Endothelial cell of umbilical vein (primary cell): Measurements from ENCODE around the gene MB21D2. TPM values are rescaled to one million over a fixed set of nuclear protein-coding genes. Genes with fewer than 3 reads are reported as not detected.

ENCODE experiments used
- BruUV-seq: library from RNA; stranded (reverse); fragments of 400-500 nt; replicated peaks from 2 replicates; lab custom pipeline; 2021; lab: Mats Ljungman, UMichigan
- CTCF ChIA-PET: fragments of 300-600, 350-600 bp; sonication (Branson Sonifier 250); formaldehyde crosslinking; loops from one replicate; lab custom pipeline; 2021; ENCODE audit warnings: antibody characterized with exemption, inconsistent platforms; lab: Charles Lee
- POLR2A ChIA-PET: fragments of 300-600, 350-600 bp; sonication (Branson Sonifier 250); formaldehyde crosslinking; loops from one replicate; lab custom pipeline; 2021; ENCODE audit warnings: antibody characterized with exemption, inconsistent platforms; lab: Charles Lee
- DNase-seq: peaks from one replicate; pipeline ENCODE4 v3.0.0-alpha.2; 2011; ENCODE audit warnings: low read depth, low spot score
- FAIRE-seq: peaks from 2 replicates; lab custom pipeline; 2011; peaks lifted over from hg19 to GRCh38; lab: Jason Lieb, UNC
- H2AFZ ChIP-seq: 2 replicates; pipeline ENCODE4 v1.6.0; 2012; ENCODE audit warnings: low read depth, low read length, control low read depth, inconsistent platforms
- H3K27ac ChIP-seq: 2 replicates; pipeline ENCODE4 v1.5.1; 2011; ENCODE audit warnings: low read depth, mild to moderate bottlenecking, control low read depth, low read length, moderate library complexity; ENCODE audit not compliant: insufficient read depth
- H3K27me3 ChIP-seq, 2 experiments: 2 replicates each; pipeline versions ENCODE4 v1.6.0 to v1.6.1; 2011; ENCODE audit warnings: low read length in 2 of 2, mixed read lengths in 1 of 2; ENCODE audit not compliant: control insufficient read depth in 2 of 2, insufficient read depth in 2 of 2
- H3K36me3 ChIP-seq, 2 experiments: 2 replicates in 1 of 2; 3 replicates in 1 of 2; pipeline ENCODE4 v1.5.1; 2011; ENCODE audit warnings: low read length in 2 of 2, mild to moderate bottlenecking in 1 of 2, moderate library complexity in 1 of 2; ENCODE audit not compliant: control insufficient read depth in 2 of 2, insufficient read depth in 2 of 2; ENCODE audit errors: extremely low read depth in 1 of 2
- H3K4me1 ChIP-seq: 3 replicates; pipeline ENCODE4 v1.5.1; 2011; ENCODE audit warnings: mild to moderate bottlenecking, low read length; ENCODE audit not compliant: control insufficient read depth, insufficient read depth; ENCODE audit errors: extremely low read depth
- H3K4me2 ChIP-seq: 2 replicates; pipeline ENCODE4 v1.6.1; 2011; ENCODE audit warnings: low read length, control low read depth, mixed read lengths; ENCODE audit not compliant: insufficient read depth
- H3K4me3 ChIP-seq, 3 experiments: fragments of 200-600 bp in 1 of 3; sonication (generic), shearing (Covaris generic) in 1 of 3; replicated peaks in 1 of 3; 2 replicates each; pipeline ENCODE4 v1.5.1; 2011 to 2016; ENCODE audit warnings: control low read depth in 3 of 3, low read length in 3 of 3, mild to moderate bottlenecking in 2 of 3, inconsistent platforms in 1 of 3, low read depth in 1 of 3, moderate library complexity in 1 of 3; ENCODE audit not compliant: insufficient read depth in 1 of 3
- H3K79me2 ChIP-seq: 2 replicates; pipeline ENCODE4 v1.6.0; 2012; ENCODE audit warnings: low read length, inconsistent platforms; ENCODE audit not compliant: control insufficient read depth, insufficient read depth
- H3K9ac ChIP-seq: replicated peaks from 2 replicates; pipeline ENCODE3; 2011; ENCODE audit warnings: low read length, control low read depth; ENCODE audit not compliant: insufficient read depth; ENCODE audit errors: extremely low read depth
- H3K9me1 ChIP-seq: replicated peaks from 3 replicates; pipeline ENCODE4 v1.6.0; 2011; ENCODE audit warnings: mild to moderate bottlenecking, low read length; ENCODE audit not compliant: control insufficient read depth, insufficient read depth; ENCODE audit errors: extremely low read depth
- H3K9me3 ChIP-seq: replicated peaks from 2 replicates; pipeline ENCODE4 v1.5.1; 2012; ENCODE audit warnings: low read length, inconsistent platforms; ENCODE audit not compliant: control insufficient read depth, insufficient read depth
- H4K20me1 ChIP-seq: replicated peaks from 2 replicates; pipeline ENCODE3; 2011; ENCODE audit warnings: mild to moderate bottlenecking, low read length; ENCODE audit not compliant: control insufficient read depth, insufficient read depth; ENCODE audit errors: extremely low read depth
- EZH2 ChIP-seq: IDR thresholded peaks from 2 replicates; pipeline ENCODE4 v1.6.1; 2012; ENCODE audit warnings: borderline replicate concordance, low read depth, mild to moderate bottlenecking, moderate library complexity, low read length, inconsistent platforms; ENCODE audit not compliant: severe bottlenecking
- FOS ChIP-seq: IDR thresholded peaks from 2 replicates; pipeline ENCODE4 v1.6.1; 2011; ENCODE audit warnings: mild to moderate bottlenecking, low read length, moderate library complexity, borderline replicate concordance; ENCODE audit not compliant: insufficient read depth
- GATA2 ChIP-seq: IDR thresholded peaks from 2 replicates; pipeline ENCODE4 v1.7.0; 2011; ENCODE audit warnings: low read depth, mild to moderate bottlenecking, moderate library complexity, mixed read lengths, low read length; ENCODE audit not compliant: insufficient read length, insufficient read depth
- JUN ChIP-seq: IDR thresholded peaks from 2 replicates; pipeline ENCODE4 v1.6.1; 2011; ENCODE audit warnings: borderline replicate concordance, low read depth; ENCODE audit not compliant: insufficient read length, insufficient read depth
- MAX ChIP-seq: IDR thresholded peaks from 2 replicates; pipeline ENCODE4 v1.6.1; 2011; ENCODE audit not compliant: insufficient read depth, insufficient read length
- MYC ChIP-seq: IDR thresholded peaks from one replicate; pipeline ENCODE4 v1.6.1; 2011; ENCODE audit warnings: mild to moderate bottlenecking, low read depth, low read length
- POLR2A ChIP-seq: IDR thresholded peaks from 2 replicates; pipeline ENCODE4 v1.6.1; 2012; ENCODE audit warnings: low read depth, mild to moderate bottlenecking, control low read depth, low read length
- POLR2AphosphoS5 ChIP-seq: IDR thresholded peaks from 2 replicates; pipeline ENCODE4 v1.6.1; 2012; ENCODE audit warnings: low read depth, mild to moderate bottlenecking, control low read depth, low read length, moderate library complexity; ENCODE audit not compliant: insufficient read depth
- dilution Hi-C: fragments of 300-500 bp; cut with MboI; formaldehyde crosslinking; loops from one replicate; pipeline ENCODE4 v1.15.0; 2019; ENCODE audit warnings: low sequenced_read_pairs; ENCODE audit not compliant: extremely low pct_ligation_motif_present
- intact Hi-C: fragments of 100-400 bp; cut with micrococcal nuclease; formaldehyde crosslinking; loops from one replicate; pipeline ENCODE4 v1.10.0; 2022
- polyA plus RNA-seq, 4 experiments: library from polyadenylated mRNA; depleted of rRNA in 3 of 4; stranded (reverse) in 3 of 4; unstranded in 1 of 4; fragments of >200 nt; gene quantifications; 2 replicates each; pipeline versions ENCODE4 v1.2.1 to v1.2.3, GENCODE V29; 2011 to 2012; ENCODE audit warnings: missing spikeins in 1 of 4
- total RNA-seq: library from RNA; stranded (reverse); gene quantifications from 2 replicates; pipeline ENCODE4 v1.2.3, GENCODE V29; 2021
- TF ChIP-seq, protein P1 (sequence below), 2 donors: IDR thresholded peaks; 1 replicate in 1 of 2; 2 replicates in 1 of 2; pipeline ENCODE4 v1.5.1; 2011; ENCODE audit warnings: low read length in 2 of 2, mild to moderate bottlenecking in 2 of 2, moderate library complexity in 2 of 2, control low read depth in 1 of 2, inconsistent platforms in 1 of 2, low read depth in 1 of 2; ENCODE audit not compliant: insufficient read depth in 1 of 2; ENCODE audit errors: extremely low read depth in 1 of 2

MB21D2 gene
- total and polyA plus RNA-seq, 2 donors (not counting 3 experiments of a cell fraction or from before 2014, with no cell fraction given), result 6.7 to 7.4 TPM

- no TSS peak for BruUV-seq
- TF ChIP-seq MAX (no peak), JUN (no peak), GATA2 (no peak), POLR2AphosphoS5 (no peak), POLR2A (no peak), EZH2 (no peak), MYC (no peak), FOS (no peak)
- TF ChIP-seq, protein P1, sequence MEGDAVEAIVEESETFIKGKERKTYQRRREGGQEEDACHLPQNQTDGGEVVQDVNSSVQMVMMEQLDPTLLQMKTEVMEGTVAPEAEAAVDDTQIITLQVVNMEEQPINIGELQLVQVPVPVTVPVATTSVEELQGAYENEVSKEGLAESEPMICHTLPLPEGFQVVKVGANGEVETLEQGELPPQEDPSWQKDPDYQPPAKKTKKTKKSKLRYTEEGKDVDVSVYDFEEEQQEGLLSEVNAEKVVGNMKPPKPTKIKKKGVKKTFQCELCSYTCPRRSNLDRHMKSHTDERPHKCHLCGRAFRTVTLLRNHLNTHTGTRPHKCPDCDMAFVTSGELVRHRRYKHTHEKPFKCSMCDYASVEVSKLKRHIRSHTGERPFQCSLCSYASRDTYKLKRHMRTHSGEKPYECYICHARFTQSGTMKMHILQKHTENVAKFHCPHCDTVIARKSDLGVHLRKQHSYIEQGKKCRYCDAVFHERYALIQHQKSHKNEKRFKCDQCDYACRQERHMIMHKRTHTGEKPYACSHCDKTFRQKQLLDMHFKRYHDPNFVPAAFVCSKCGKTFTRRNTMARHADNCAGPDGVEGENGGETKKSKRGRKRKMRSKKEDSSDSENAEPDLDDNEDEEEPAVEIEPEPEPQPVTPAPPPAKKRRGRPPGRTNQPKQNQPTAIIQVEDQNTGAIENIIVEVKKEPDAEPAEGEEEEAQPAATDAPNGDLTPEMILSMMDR (IDR thresholded peaks at IDR 0.05; ENCODE audit: extremely low read depth in 1 of 2, insufficient read depth in 1 of 2, low read depth in 1 of 2, low read length in 2 of 2), result no peak
- peaks cover 29% of the 10 kb centered on the region for H3K4me1 ChIP-seq
- no peak overlapping the region for H3K4me2 ChIP-seq
- no peaks in the 10 kb centered on the region for H3K9me3 ChIP-seq
- no peaks in the 10 kb centered on the region for H3K36me3 ChIP-seq
- no peak overlapping the region for H2AFZ ChIP-seq
- H3K27me3 ChIP-seq, result no peaks in the 10 kb centered on the region
- intact Hi-C loops, result loop anchor here (5.0 kb wide), 2 partner anchors 315 to 775 kb away; partner anchors contain the start of gene OPA1
- H3K9ac ChIP-seq, result no peak overlapping the region
- DNase-seq (no peak), FAIRE-seq (no peak)
- CTCF ChIA-PET, result interaction anchor here (0.6 to 10.8 kb wide), 16 partner anchors 25 to 753 kb away, joined by 3 to 273 read pairs (median 4); partner anchors contain the start of gene MB21D2
- POLR2A ChIA-PET, result no interaction called here
- H3K4me3 ChIP-seq, result no peak overlapping the region
- no peaks in the 10 kb centered on the region for H4K20me1 ChIP-seq
- dilution Hi-C loops, result no loop called here
- no peaks in the 10 kb centered on the region for H3K9me1 ChIP-seq
- H3K27ac ChIP-seq, result no peak overlapping the region
- no peaks in the 10 kb centered on the region for H3K79me2 ChIP-seq
Measured at GRCh38 chr3:192817506-192817905, 100.2 kb downstream of the MB21D2 start.
